ENCODE data around the gene C20orf96. TPM values are rescaled to one million over a fixed set of nuclear protein-coding genes. Genes with fewer than 3 reads are reported as not detected.

Gene C20orf96
- total and polyA plus RNA-seq, 2 of the 4 experiments (the other 2 are of a cell fraction): 2.0 to 9.8 TPM

GRCh38 chr20:251354-251753, 39.2 kb downstream of the C20orf96 start:
- no peak overlapping the region for H3K14ac ChIP-seq (replicated peaks; ENCODE audit: low read depth, low read length)
- no peak overlapping the region for H3K18ac ChIP-seq (ENCODE audit: low read depth, low read length)
- dilution Hi-C loops (cut with HindIII; ENCODE audit: low sequenced_read_pairs, unreplicated experiment) (no loop called here), in situ Hi-C loops (cut with MboI; ENCODE audit: low sequenced_read_pairs) (no loop called here), intact Hi-C loops (cut with micrococcal nuclease) (no loop called here)
- H3K4ac ChIP-seq (ENCODE audit: low read depth, low read length): no peak overlapping the region
- H3K23ac ChIP-seq (ENCODE audit: low read depth, low read length): no peak overlapping the region
- H4K5ac ChIP-seq (ENCODE audit: low read depth, low read length): no peak overlapping the region
- H3K56ac ChIP-seq (ENCODE audit: extremely low read depth, insufficient read depth, low read length): no peak overlapping the region
- no peak overlapping the region for H2BK120ac ChIP-seq (ENCODE audit: low read depth, low read length)
- H3K27me3 ChIP-seq (ENCODE audit: control insufficient read depth, insufficient read depth, low read length): peaks cover 7% of the 10 kb centered on the region
- no peak overlapping the region for H2BK15ac ChIP-seq (ENCODE audit: low read depth, low read length)
- H4K8ac ChIP-seq (ENCODE audit: low read depth in 2 of 2, low read length in 2 of 2): no peak overlapping the region
- no peak overlapping the region for H3K27ac ChIP-seq (ENCODE audit: insufficient read depth, low read length)
- no peak for TF ChIP-seq ELK1 (IDR thresholded peaks at IDR 0.05; ENCODE audit: borderline replicate concordance, low read depth, low read length)
- TF ChIP-seq MXI1 (IDR thresholded peaks at IDR 0.05; ENCODE audit: borderline replicate concordance, low read depth, low read length): no peak
- no peak for TF ChIP-seq BHLHE40 (IDR thresholded peaks at IDR 0.05; ENCODE audit: low read depth, low read length)
- TF ChIP-seq USF2 (IDR thresholded peaks at IDR 0.05; ENCODE audit: low read depth, low read length): no peak
- TF ChIP-seq NFE2L2 (IDR thresholded peaks at IDR 0.05; ENCODE audit: low read depth, low read length): no peak
- no peak for TF ChIP-seq MAFK (IDR thresholded peaks at IDR 0.05; ENCODE audit: low read depth, low read length)
- TF ChIP-seq RCOR1 (IDR thresholded peaks at IDR 0.05; ENCODE audit: insufficient replicate concordance, low read length): no peak
- no peak for TF ChIP-seq SMC3 (IDR thresholded peaks at IDR 0.05; ENCODE audit: low read depth, low read length)
- no peak for TF ChIP-seq RFX5 (IDR thresholded peaks at IDR 0.05; ENCODE audit: low read depth, low read length)
- TF ChIP-seq FOS (IDR thresholded peaks at IDR 0.05; ENCODE audit: low read depth, low read length): no peak
- no peak for TF ChIP-seq CHD1 (IDR thresholded peaks at IDR 0.05; ENCODE audit: low read depth, low read length)
- no peak for TF ChIP-seq CTCF (conservative IDR thresholded peaks at IDR 0.05; ENCODE audit: low read depth, low read length)
- TF ChIP-seq POLR2A (IDR thresholded peaks at IDR 0.05; ENCODE audit: low read depth, low read length): no peak
- TF ChIP-seq MAZ (IDR thresholded peaks at IDR 0.05; ENCODE audit: borderline replicate concordance, low read depth, low read length): no peak
- no peak for TF ChIP-seq RAD21 (IDR thresholded peaks at IDR 0.05; ENCODE audit: low read length)
- TF ChIP-seq CEBPB (IDR thresholded peaks at IDR 0.05; ENCODE audit: low read depth, low read length): no peak
- WGBS, 2 experiments (ENCODE audit: extremely low coverage in 2 of 2, insufficient read length in 1 of 2): no CpG with 5 or more reads among the region's 2 CpGs
- H4K20me1 ChIP-seq (ENCODE audit: insufficient read depth, low read length): no peaks in the 10 kb centered on the region
- POLR2A ChIA-PET (ENCODE audit: unreplicated experiment): no interaction called here
- H2BK5ac ChIP-seq (ENCODE audit: low read depth, low read length, poor library complexity, severe bottlenecking): no peak overlapping the region
- no peak overlapping the region for H3K4me3 ChIP-seq (ENCODE audit: insufficient read depth, low read depth, low read length)
- no peak overlapping the region for H2AK5ac ChIP-seq (ENCODE audit: low read depth, low read length)
- no peaks in the 10 kb centered on the region for H3K9me1 ChIP-seq (ENCODE audit: insufficient read depth, low read length)
- H2AK9ac ChIP-seq (replicated peaks; ENCODE audit: low read depth, low read length, poor library complexity): no peak overlapping the region
- DNase-seq (no peak), ATAC-seq (ENCODE audit: low read depth) (no peak)
- H3K4me1 ChIP-seq (ENCODE audit: control insufficient read depth, insufficient read depth, low read length): no peaks in the 10 kb centered on the region
- no peak overlapping the region for H3K9ac ChIP-seq (ENCODE audit: low read depth, low read length)
- H3K9me3 ChIP-seq (ENCODE audit: control insufficient read depth, insufficient read depth, low read length): no peaks in the 10 kb centered on the region
- no peak overlapping the region for H3K4me2 ChIP-seq (ENCODE audit: low read depth, low read length)
- BruUV-seq (replicated peaks): no TSS peak
- no peak overlapping the region for H2BK20ac ChIP-seq (ENCODE audit: low read depth, low read length)
- CTCF ChIA-PET: no interaction called here
- H4K91ac ChIP-seq (ENCODE audit: insufficient read depth, low read depth, low read length): no peak overlapping the region
- H3K79me1 ChIP-seq (ENCODE audit: low read depth in 1 of 2, low read length in 2 of 2): no peaks in the 10 kb centered on the region
- no peak overlapping the region for H2AFZ ChIP-seq (replicated peaks; ENCODE audit: low read length, poor library complexity)
- no peaks in the 10 kb centered on the region for H3K36me3 ChIP-seq (ENCODE audit: control insufficient read depth, insufficient read depth, low read length)
